ENCODE measurements around the gene TTLL5. TPM values are rescaled to one million over a fixed set of nuclear protein-coding genes. Genes with fewer than 3 reads are reported as not detected.

Gene TTLL5
- polyA plus RNA-seq, 2 of the 4 experiments (the other 2 are of a cell fraction), result 18.8 to 23.7 TPM

DNA sequence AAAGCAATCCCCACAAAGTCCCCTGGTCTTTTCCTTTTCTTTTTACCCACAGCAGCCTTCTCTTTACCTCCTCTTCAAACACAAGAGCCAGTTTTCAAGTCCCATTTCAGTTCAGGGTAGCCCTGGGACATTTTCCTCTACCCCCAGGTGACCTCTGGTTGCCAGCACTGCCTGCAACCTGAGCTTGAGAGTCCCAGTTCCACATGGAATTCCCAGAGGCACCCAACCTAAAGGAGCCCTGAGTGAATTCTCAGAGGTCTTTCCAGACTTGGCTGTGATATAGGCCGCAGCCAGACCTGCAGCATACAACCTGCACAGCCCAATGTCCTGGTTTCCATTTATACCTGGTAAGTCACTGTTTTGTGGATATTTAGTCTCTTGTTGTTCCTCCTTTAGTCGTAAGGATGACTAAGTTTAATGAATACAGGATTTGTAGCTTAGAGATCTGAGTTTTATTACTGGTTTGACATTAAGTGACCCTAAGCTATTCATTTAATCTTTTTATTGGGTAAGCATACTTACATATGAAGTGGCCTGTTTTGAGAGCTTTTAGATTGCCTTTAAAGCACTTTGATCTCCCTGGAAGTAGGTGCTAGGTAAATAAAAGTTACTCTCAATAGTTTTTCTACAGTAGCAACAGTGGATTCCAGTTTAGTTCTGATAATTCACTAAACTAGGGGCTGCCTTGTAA lies 160.9 kb downstream of the TTLL5 start (continued):
- TF ChIP-seq, protein P1, sequence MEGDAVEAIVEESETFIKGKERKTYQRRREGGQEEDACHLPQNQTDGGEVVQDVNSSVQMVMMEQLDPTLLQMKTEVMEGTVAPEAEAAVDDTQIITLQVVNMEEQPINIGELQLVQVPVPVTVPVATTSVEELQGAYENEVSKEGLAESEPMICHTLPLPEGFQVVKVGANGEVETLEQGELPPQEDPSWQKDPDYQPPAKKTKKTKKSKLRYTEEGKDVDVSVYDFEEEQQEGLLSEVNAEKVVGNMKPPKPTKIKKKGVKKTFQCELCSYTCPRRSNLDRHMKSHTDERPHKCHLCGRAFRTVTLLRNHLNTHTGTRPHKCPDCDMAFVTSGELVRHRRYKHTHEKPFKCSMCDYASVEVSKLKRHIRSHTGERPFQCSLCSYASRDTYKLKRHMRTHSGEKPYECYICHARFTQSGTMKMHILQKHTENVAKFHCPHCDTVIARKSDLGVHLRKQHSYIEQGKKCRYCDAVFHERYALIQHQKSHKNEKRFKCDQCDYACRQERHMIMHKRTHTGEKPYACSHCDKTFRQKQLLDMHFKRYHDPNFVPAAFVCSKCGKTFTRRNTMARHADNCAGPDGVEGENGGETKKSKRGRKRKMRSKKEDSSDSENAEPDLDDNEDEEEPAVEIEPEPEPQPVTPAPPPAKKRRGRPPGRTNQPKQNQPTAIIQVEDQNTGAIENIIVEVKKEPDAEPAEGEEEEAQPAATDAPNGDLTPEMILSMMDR (IDR thresholded peaks at IDR 0.05), result no peak
- TF ChIP-seq CHD2 (IDR thresholded peaks at IDR 0.05; ENCODE audit: low read length, partially characterized antibody) (no peak), ZNF302 (CRISPR knock-in tag; IDR thresholded peaks at IDR 0.05) (no peak)

DNA sequence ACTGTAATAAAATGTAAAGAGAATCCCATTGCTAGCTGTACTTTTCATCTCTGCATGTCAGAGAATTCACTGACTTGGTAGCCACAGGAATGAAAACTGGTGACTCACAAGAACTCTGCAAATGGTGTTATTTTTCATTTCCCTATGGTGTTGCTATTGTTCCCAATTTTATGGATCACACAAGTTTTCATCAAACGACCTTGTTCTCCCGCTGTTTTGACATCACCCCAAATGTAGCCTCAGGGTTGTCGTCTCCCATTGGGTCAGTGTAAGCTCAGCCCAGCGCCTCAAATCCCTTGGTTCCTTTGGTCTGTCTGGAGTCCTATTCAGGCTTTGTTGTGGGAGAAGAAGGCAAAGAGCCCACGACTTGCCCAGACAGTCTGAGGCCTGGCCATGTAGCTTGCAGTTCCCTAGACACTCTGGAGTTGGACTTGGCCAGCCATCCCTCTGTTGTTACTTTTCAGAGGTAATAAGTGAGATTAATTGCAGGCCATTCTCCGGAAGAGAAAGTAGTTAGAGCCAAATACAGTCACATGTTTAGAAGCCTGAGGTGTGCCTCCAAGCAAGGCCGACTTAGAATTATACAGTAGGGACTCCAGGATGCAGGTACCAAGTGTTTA lies 161.6 kb downstream of the TTLL5 start:
- DNase-seq (ENCODE audit: low read depth in 1 of 2, low spot score in 1 of 2), result no peak
- POLR2A ChIA-PET, result no interaction called here
- Histone ChIP-seq H3K4me1 (no peaks in the 10 kb centered on the region), H3K4me2 (no peak overlapping the region), H3K4me3 (no peak overlapping the region), H3K9me3 (no peaks in the 10 kb centered on the region), H3K27ac (no peak overlapping the region)
- no peak for ATAC-seq
- CTCF ChIA-PET, result interaction anchor here (1.1 to 1.7 kb wide), 5 partner anchors 9 to 160 kb away, joined by 3 to 4 read pairs (median 3); no protein-coding TSS in a partner anchor
- no peak for FAIRE-seq
- 80% methylated on average over 7 of the region's 7 CpGs for WGBS (ENCODE audit: missing lambda C conversion rate)
- TF ChIP-seq HOXB13 (CRISPR knock-in tag; IDR thresholded peaks at IDR 0.05; ENCODE audit: low read depth), result no peak
- TF ChIP-seq JUN (IDR thresholded peaks at IDR 0.05), result no peak
- no peak for TF ChIP-seq CBX8 (IDR thresholded peaks at IDR 0.05)
- no peak for TF ChIP-seq RARB (CRISPR knock-in tag; IDR thresholded peaks at IDR 0.05)
- TF ChIP-seq EP300 (IDR thresholded peaks at IDR 0.05), result no peak
- TF ChIP-seq FOSB (CRISPR knock-in tag; IDR thresholded peaks at IDR 0.05), result no peak

DNA sequence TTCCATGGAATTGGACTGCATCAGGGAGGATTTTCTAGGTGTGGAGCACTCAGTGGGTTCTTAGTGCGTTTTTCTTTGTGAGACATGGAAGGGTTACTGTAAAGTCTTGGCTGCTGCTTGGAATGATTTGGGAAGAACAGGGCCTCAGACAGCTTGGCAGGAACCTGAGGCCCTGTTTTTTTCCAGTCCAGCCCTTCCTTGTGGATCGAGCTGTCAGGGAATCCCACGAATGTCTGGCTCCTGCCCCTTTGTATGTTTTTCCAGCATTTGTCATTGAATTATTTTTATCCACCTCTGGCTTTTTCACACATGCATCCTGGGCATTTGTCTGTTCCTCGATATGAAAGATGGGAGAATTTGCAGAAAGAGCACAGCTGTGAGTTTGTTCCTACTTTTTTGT lies 162.3 kb downstream of the TTLL5 start:
- CTCF ChIA-PET, result interaction anchor here (1.2 to 1.7 kb wide), 2 partner anchors 10 to 159 kb away, joined by 3 to 4 read pairs; no protein-coding TSS in a partner anchor
- ATAC-seq (no peak), DNase-seq (ENCODE audit: low read depth in 1 of 2, low spot score in 1 of 2) (no peak), FAIRE-seq (no peak)
- Histone ChIP-seq H3K9me3 (no peaks in the 10 kb centered on the region), H3K4me1 (no peaks in the 10 kb centered on the region), H3K27ac (no peak overlapping the region), H3K4me3 (no peak overlapping the region), H3K4me2 (no peak overlapping the region)
- TF ChIP-seq TFCP2L1 (CRISPR knock-in tag; IDR thresholded peaks at IDR 0.05) (no peak), MYC (IDR thresholded peaks at IDR 0.05; ENCODE audit: borderline replicate concordance, low read length) (no peak), EHMT2 (IDR thresholded peaks at IDR 0.05; ENCODE audit: low read depth) (no peak), MAFK (IDR thresholded peaks at IDR 0.05; ENCODE audit: partially characterized antibody) (no peak), EP300 (IDR thresholded peaks at IDR 0.05) (no peak), HEYL (CRISPR knock-in tag; IDR thresholded peaks at IDR 0.05) (no peak), CBX2 (IDR thresholded peaks at IDR 0.05; ENCODE audit: borderline replicate concordance, low read depth) (no peak), RARB (CRISPR knock-in tag; IDR thresholded peaks at IDR 0.05) (no peak), KDM5A (IDR thresholded peaks at IDR 0.05) (no peak), CBX8 (IDR thresholded peaks at IDR 0.05) (no peak), RFX5 (IDR thresholded peaks at IDR 0.05) (no peak), NPAS2 (CRISPR knock-in tag; IDR thresholded peaks at IDR 0.05; ENCODE audit: borderline replicate concordance) (no peak), ZFP36 (IDR thresholded peaks at IDR 0.05; ENCODE audit: borderline replicate concordance, partially characterized antibody) (no peak), CHD4 (IDR thresholded peaks at IDR 0.05; ENCODE audit: borderline replicate concordance) (no peak), JUNB (IDR thresholded peaks at IDR 0.05) (no peak)
- TF ChIP-seq, protein P2, sequence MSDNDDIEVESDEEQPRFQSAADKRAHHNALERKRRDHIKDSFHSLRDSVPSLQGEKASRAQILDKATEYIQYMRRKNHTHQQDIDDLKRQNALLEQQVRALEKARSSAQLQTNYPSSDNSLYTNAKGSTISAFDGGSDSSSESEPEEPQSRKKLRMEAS (IDR thresholded peaks at IDR 0.05), result no peak
- TF ChIP-seq, protein P3, sequence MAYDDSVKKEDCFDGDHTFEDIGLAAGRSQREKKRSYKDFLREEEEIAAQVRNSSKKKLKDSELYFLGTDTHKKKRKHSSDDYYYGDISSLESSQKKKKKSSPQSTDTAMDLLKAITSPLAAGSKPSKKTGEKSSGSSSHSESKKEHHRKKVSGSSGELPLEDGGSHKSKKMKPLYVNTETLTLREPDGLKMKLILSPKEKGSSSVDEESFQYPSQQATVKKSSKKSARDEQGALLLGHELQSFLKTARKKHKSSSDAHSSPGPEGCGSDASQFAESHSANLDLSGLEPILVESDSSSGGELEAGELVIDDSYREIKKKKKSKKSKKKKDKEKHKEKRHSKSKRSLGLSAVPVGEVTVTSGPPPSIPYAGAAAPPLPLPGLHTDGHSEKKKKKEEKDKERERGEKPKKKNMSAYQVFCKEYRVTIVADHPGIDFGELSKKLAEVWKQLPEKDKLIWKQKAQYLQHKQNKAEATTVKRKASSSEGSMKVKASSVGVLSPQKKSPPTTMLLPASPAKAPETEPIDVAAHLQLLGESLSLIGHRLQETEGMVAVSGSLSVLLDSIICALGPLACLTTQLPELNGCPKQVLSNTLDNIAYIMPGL (CRISPR knock-in tag; IDR thresholded peaks at IDR 0.05; ENCODE audit: borderline replicate concordance), result no peak
- TF ChIP-seq, protein P4, sequence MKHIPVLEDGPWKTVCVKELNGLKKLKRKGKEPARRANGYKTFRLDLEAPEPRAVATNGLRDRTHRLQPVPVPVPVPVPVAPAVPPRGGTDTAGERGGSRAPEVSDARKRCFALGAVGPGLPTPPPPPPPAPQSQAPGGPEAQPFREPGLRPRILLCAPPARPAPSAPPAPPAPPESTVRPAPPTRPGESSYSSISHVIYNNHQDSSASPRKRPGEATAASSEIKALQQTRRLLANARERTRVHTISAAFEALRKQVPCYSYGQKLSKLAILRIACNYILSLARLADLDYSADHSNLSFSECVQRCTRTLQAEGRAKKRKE (CRISPR knock-in tag; IDR thresholded peaks at IDR 0.05; ENCODE audit: low read depth), result no peak
- TF ChIP-seq, protein P1 (IDR thresholded peaks at IDR 0.05), result no peak
- TF ChIP-seq, protein P5, sequence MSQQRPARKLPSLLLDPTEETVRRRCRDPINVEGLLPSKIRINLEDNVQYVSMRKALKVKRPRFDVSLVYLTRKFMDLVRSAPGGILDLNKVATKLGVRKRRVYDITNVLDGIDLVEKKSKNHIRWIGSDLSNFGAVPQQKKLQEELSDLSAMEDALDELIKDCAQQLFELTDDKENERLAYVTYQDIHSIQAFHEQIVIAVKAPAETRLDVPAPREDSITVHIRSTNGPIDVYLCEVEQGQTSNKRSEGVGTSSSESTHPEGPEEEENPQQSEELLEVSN (IDR thresholded peaks at IDR 0.05; ENCODE audit: borderline replicate concordance, low read depth), result no peak
- 79% methylated on average over 4 of the region's 4 CpGs for WGBS (ENCODE audit: missing lambda C conversion rate)
- POLR2A ChIA-PET, result no interaction called here

All from A549 (cell line).